GM21381 (cell line): ENCODE measurements around the gene ZFP36.
"Not testable (repeated sequence)": the region's sequence is repeated elsewhere in the genome, so short reads cannot be mapped to it uniquely, and the experiment has no call there.

ENCODE experiments used
- ATAC-seq: cut with Tn5 transposase; IDR thresholded peaks from one replicate; pipeline ENCODE4 v1.9.1; 2021; ENCODE audit warnings: mild to moderate bottlenecking, moderate library complexity; ENCODE audit not compliant: unreplicated experiment

ZFP36 gene

GRCh38 chr19:39444598-39445195, 38.0 kb downstream of the ZFP36 start:
- no peak for ATAC-seq

DNA sequence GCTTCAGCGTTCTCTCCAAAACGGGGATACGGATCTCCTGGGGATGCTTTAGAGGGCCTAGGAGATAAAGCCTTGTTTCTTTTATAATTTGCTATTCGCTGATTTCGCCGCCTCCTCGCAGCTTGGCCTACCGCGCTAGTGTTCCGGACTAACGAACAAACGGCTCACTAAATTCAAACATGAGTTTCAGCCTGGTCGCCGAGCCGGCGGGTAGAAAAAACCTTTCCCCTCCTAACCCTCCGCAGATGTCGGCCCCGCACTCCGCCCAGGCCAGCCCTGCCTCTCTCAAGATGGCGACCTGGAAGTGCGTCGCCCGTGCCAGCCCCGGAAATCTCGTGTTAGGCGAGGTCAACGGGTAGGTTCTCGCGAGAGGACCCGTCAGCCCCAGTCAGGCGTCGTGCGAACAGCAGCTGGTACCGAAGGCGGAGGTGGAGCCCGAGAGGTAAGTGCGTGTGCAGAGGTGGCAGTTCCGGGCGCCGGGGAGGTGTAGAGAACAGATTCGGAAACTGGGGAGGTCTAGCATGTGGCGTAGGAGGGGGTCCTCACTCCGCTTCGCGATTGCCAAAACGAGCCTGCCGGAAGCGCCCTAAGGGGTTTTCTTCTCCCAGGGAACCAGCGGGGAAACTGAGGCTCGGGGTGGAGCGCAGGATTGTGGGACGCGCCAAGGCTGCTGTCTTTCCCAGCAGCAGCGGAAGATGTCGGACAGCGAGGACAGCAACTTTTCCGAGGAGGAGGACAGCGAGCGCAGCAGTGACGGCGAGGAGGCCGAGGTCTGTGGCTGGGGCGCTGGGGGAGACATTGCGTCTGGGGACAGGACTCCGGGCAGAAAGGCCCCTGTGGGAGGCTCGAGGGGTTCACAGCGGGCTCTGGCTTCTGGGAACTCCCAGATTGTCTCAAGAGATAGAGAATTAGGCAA, 38.8 kb downstream of the ZFP36 start, which contains the start of gene SUPT5H:
Gene SUPT5H (plus strand): TSS at position 387 of the 916 bp plus-strand sequence. CDS start 309 bp downstream, at position 696.
- ATAC-seq, result peak; percentile 85

DNA sequence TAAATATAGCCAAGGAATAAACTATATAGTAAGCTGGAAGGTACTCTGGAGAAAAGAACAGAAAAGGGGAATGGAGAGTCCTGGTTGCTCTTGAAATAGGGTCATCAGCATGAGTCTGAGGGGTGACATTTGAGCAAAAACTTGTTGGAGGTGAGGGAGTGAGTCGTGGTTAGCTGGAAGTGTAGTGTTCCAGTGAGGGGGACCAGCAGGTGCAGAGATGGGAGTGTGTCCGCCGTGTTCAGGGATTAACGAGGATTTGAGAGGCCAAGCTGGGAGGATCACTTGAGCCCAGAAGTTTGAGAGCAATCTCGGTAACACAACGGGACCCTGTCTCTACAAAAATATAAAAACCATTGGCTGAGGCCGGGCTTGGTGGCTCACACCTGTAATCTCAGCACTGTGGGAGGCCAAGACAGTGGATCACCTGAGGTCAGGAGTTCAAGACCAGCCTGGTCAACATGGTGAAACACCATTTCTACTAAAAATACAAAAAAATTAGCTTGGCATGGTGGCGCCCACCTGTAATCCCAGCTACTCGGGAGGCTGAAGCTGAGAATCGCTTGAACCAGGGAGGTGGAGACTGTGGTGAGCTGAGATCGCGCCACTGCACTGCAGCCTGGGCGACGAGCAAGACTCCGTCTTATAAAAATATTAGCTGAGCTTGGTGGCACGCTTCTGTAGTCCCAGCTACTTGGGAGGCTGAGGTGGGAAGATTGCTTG, 39.9 kb downstream of the ZFP36 start:
- ATAC-seq, result no peak

GRCh38 chr19:39448271-39448670, 41.6 kb downstream of the ZFP36 start:
- no peak for ATAC-seq

- ATAC-seq, result no peak
Observed at GRCh38 chr19:39449116-39449797, 42.6 kb downstream of the ZFP36 start.

DNA sequence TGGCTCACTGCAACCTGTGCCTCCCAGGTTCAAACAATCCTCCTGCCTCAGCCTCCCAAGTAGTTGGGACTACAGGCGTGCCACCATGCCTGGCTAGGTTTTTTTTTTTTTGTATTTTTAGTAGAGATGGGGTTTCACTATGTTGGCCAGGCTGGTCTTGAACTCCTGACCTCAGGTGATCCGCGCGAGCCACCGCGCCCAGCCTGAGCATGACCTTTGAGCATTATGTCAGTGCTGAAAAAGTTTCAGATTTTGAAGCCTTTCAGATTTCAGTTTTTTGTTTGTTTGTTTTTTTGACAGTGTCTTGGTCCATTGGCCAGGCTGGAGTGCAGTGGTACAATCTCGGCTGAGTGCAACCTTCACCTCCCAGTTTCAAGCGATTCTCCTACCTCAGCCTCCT, 44.6 kb downstream of the ZFP36 start:
- ATAC-seq, result not testable (repeated sequence)
